Caco-2 (cell line): ENCODE data around the gene AXIN1. TPM values are rescaled to one million over a fixed set of nuclear protein-coding genes. Genes with fewer than 3 reads are reported as not detected.

ENCODE experiments used
- BruUV-seq: library from RNA; stranded (reverse); fragments of 400-500 nt; replicated peaks from 2 replicates; lab custom pipeline; 2021; lab: Mats Ljungman, UMichigan
- CTCF ChIA-PET: fragments of 300-600 bp; sonication (Branson Sonifier 250); formaldehyde crosslinking; loops from one replicate; lab custom pipeline; 2022; ENCODE audit warnings: antibody characterized with exemption; lab: Charles Lee
- POLR2A ChIA-PET: fragments of 300-600 bp; sonication (Branson Sonifier 250); formaldehyde crosslinking; loops from one replicate; lab custom pipeline; 2022; ENCODE audit warnings: antibody characterized with exemption; lab: Charles Lee
- DNase-seq, 2 experiments: peaks; one replicate each; pipeline versions ENCODE4 v3.0.0 to v3.0.0-alpha.2; 2020 to 2022
- H3K27me3 ChIP-seq: replicated peaks from 2 replicates; pipeline ENCODE4 v1.6.0; 2011; ENCODE audit warnings: low read length; ENCODE audit not compliant: control insufficient read depth, insufficient read depth
- H3K36me3 ChIP-seq: 2 replicates; pipeline ENCODE4 v1.5.1; 2011; ENCODE audit warnings: low read length; ENCODE audit not compliant: control insufficient read depth, insufficient read depth
- H3K4me1 ChIP-seq: fragments of 250-450 bp; sonication (Bioruptor Pico); 2 replicates; pipeline ENCODE4 v1.5.1; 2020; ENCODE audit warnings: mild to moderate bottlenecking
- H3K4me3 ChIP-seq: 2 replicates; pipeline ENCODE4 v1.5.1; 2011; ENCODE audit warnings: low read depth, mild to moderate bottlenecking, control low read depth, low read length
- H3K9me3 ChIP-seq: fragments of 250-450 bp; sonication (Bioruptor Pico); 2 replicates; pipeline ENCODE4 v1.5.1; 2020; ENCODE audit warnings: mild to moderate bottlenecking, moderate library complexity
- H3K27ac Mint-ChIP-seq: one replicate; pipeline ENCODE4 v1.8.0; 2022; ENCODE audit warnings: mixed read lengths; ENCODE audit not compliant: unreplicated experiment
- H3K27me3 Mint-ChIP-seq: one replicate; pipeline ENCODE4 v1.8.0; 2022; ENCODE audit warnings: mixed read lengths; ENCODE audit not compliant: insufficient read depth, unreplicated experiment
- H3K36me3 Mint-ChIP-seq: one replicate; pipeline ENCODE4 v1.8.0; 2022; ENCODE audit warnings: mild to moderate bottlenecking, mixed read lengths; ENCODE audit not compliant: insufficient read depth, unreplicated experiment
- H3K4me1 Mint-ChIP-seq: one replicate; pipeline ENCODE4 v1.8.0; 2022; ENCODE audit warnings: low read depth, mixed read lengths; ENCODE audit not compliant: unreplicated experiment
- H3K4me3 Mint-ChIP-seq: one replicate; pipeline ENCODE4 v1.8.0; 2022; ENCODE audit warnings: mild to moderate bottlenecking, moderate library complexity, mixed read lengths; ENCODE audit not compliant: unreplicated experiment
- H3K9me3 Mint-ChIP-seq: one replicate; pipeline ENCODE4 v1.8.0; 2022; ENCODE audit warnings: mixed read lengths; ENCODE audit not compliant: unreplicated experiment
- intact Hi-C: fragments of 100-400 bp; cut with micrococcal nuclease; formaldehyde crosslinking; loops from one replicate; pipeline ENCODE4 v1.10.0; 2022; ENCODE audit not compliant: unreplicated experiment
- total RNA-seq: library from RNA; stranded (reverse); gene quantifications from 2 replicates; pipeline ENCODE4 v1.2.3, GENCODE V29; 2022
- TF ChIP-seq, protein P1 (sequence below), 2 experiments: fragments of 200-600 bp in 1 of 2; IDR thresholded peaks; 1 replicate in 1 of 2; 2 replicates in 1 of 2; pipeline versions ENCODE4 v1.5.1 to v1.8.0; 2011 to 2022; ENCODE audit warnings: antibody characterized with exemption in 1 of 2, control low read depth in 1 of 2, inconsistent platforms in 1 of 2, low read depth in 1 of 2, low read length in 1 of 2, mild to moderate bottlenecking in 1 of 2, moderate library complexity in 1 of 2; ENCODE audit not compliant: insufficient read depth in 1 of 2, severe bottlenecking in 1 of 2, unreplicated experiment in 1 of 2

Gene AXIN1
- total RNA-seq, 1 experiment from 2014 or later, result 34.5 TPM

DNA sequence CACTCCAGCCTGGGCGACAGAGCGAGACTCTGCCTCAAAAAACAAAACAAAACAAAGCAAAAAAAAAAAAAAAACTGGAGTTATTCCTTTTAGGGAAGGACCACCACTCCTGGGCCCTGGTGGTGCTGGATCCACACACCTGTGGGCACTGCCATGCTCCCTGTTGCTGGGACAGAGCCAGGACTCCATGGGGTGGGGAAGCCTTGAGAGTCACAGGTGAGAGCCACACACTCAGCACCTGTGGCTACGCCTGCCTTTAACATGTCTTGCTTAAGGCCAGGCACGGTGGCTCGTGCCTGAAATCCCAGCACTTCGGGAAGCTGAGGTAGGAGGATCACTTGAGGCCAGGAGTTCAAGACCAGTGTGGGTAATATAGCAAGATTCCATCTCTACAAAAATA lies 51.3 kb downstream of the AXIN1 start:
- Histone ChIP-seq H3K4me3 (no peak overlapping the region), H3K4me1 (no peaks in the 10 kb centered on the region), H3K9me3 (no peaks in the 10 kb centered on the region), H3K27me3 (no peaks in the 10 kb centered on the region), H3K36me3 (no peaks in the 10 kb centered on the region; the same call in 1 of the 2 replicates)
- TF ChIP-seq, protein P1, sequence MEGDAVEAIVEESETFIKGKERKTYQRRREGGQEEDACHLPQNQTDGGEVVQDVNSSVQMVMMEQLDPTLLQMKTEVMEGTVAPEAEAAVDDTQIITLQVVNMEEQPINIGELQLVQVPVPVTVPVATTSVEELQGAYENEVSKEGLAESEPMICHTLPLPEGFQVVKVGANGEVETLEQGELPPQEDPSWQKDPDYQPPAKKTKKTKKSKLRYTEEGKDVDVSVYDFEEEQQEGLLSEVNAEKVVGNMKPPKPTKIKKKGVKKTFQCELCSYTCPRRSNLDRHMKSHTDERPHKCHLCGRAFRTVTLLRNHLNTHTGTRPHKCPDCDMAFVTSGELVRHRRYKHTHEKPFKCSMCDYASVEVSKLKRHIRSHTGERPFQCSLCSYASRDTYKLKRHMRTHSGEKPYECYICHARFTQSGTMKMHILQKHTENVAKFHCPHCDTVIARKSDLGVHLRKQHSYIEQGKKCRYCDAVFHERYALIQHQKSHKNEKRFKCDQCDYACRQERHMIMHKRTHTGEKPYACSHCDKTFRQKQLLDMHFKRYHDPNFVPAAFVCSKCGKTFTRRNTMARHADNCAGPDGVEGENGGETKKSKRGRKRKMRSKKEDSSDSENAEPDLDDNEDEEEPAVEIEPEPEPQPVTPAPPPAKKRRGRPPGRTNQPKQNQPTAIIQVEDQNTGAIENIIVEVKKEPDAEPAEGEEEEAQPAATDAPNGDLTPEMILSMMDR (IDR thresholded peaks at IDR 0.05; ENCODE audit: insufficient read depth in 1 of 2, low read depth in 1 of 2, low read length in 1 of 2, severe bottlenecking in 1 of 2, unreplicated experiment in 1 of 2), result no peak
- ChIA-PET CTCF (interaction anchor here (0.9 kb wide), 1 partner anchor 52 kb away, joined by 3 read pairs; no protein-coding TSS in a partner anchor), POLR2A (no interaction called here)
- peaks cover 26% of the 10 kb centered on the region for H3K36me3 Mint-ChIP-seq
- intact Hi-C loops, result no loop called here
- H3K4me1 Mint-ChIP-seq, result no peaks in the 10 kb centered on the region
- no peak for DNase-seq
- no peak overlapping the region for H3K27ac Mint-ChIP-seq
- no TSS peak for BruUV-seq
- H3K4me3 Mint-ChIP-seq, result no peak overlapping the region
- no peaks in the 10 kb centered on the region for H3K27me3 Mint-ChIP-seq
- H3K9me3 Mint-ChIP-seq, result no peaks in the 10 kb centered on the region

DNA sequence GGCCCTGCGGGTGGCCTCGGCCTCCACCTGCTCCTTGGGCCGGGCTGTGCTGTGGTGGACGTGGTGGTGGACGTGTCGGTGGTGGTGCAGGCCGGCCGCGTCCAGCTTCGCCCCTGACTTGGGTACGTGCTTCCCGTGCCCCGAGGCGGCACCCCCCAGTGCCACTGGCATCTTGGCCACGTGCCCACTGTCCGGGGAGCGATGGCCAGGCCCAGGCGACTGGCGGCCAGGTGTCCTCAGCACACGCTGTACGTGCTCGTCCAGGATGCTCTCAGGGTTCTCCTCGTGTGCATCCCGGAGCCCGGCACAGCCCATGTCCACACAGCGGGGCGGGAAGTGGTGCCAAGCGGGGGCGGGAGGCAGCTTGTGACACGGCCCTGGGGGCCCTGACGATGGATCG lies 54.7 kb downstream of the AXIN1 start:
- BruUV-seq, result no TSS peak
- H3K9me3 ChIP-seq, result no peaks in the 10 kb centered on the region
- no peak overlapping the region for H3K4me3 ChIP-seq
- no peaks in the 10 kb centered on the region for H3K27me3 Mint-ChIP-seq
- H3K4me3 Mint-ChIP-seq, result no peak overlapping the region
- peaks cover 25% of the 10 kb centered on the region for H3K36me3 Mint-ChIP-seq
- no peaks in the 10 kb centered on the region; the same call in 1 of the 2 replicates for H3K36me3 ChIP-seq
- POLR2A ChIA-PET, result no interaction called here
- H3K27me3 ChIP-seq, result no peaks in the 10 kb centered on the region
- no peaks in the 10 kb centered on the region for H3K9me3 Mint-ChIP-seq
- H3K27ac Mint-ChIP-seq, result no peak overlapping the region
- no peaks in the 10 kb centered on the region for H3K4me1 ChIP-seq
- CTCF ChIA-PET, result no interaction called here
- intact Hi-C loops, result no loop called here
- TF ChIP-seq, protein P1 (IDR thresholded peaks at IDR 0.05; ENCODE audit: insufficient read depth in 1 of 2, low read depth in 1 of 2, low read length in 1 of 2, severe bottlenecking in 1 of 2, unreplicated experiment in 1 of 2), result no peak
- H3K4me1 Mint-ChIP-seq, result no peaks in the 10 kb centered on the region
- no peak for DNase-seq

DNA sequence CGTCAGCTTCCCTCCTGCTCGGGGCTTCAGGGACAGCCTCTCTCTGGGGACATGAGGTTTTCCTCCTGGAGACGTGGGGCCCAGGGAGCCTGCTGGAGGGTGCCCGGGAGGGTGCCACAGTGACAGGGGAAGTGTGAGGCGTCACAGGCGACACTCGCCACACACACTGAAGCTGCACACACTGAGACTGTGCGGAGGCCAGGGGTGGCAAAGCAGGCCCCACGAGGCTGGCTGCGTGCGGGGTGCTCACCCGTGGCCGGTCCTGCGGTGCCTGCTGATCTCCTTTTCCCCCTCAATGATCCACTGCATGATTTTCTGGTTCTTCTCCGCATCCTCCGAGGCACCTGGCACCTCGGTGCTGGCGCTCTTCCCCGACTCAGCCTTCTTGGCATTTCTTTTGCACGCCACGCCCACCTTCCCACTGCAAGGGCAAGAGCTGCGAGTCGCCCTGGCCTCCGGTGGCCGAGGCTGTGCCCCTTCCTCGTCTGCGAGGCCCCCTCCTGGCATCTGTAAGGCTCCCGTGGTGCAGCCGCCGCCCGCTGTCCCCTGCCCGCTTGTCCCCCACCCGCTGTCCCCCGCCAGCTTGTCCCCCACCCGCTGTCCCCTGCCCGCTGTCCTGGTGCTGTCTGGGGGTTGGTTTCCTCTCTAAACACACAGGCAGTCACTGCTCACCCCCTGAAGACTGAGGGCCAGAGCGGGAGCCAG lies 55.6 kb downstream of the AXIN1 start:
- Mint-ChIP-seq H3K9me3 (no peaks in the 10 kb centered on the region), H3K27me3 (no peaks in the 10 kb centered on the region), H3K4me3 (no peak overlapping the region), H3K36me3 (peaks cover 31% of the 10 kb centered on the region), H3K4me1 (no peaks in the 10 kb centered on the region), H3K27ac (no peak overlapping the region)
- TF ChIP-seq, protein P1 (IDR thresholded peaks at IDR 0.05; ENCODE audit: insufficient read depth in 1 of 2, low read depth in 1 of 2, low read length in 1 of 2, severe bottlenecking in 1 of 2, unreplicated experiment in 1 of 2), result no peak
- no peaks in the 10 kb centered on the region for H3K4me1 ChIP-seq
- intact Hi-C loops, result no loop called here
- POLR2A ChIA-PET, result no interaction called here
- no peak overlapping the region for H3K4me3 ChIP-seq
- CTCF ChIA-PET, result no interaction called here
- no TSS peak for BruUV-seq
- H3K9me3 ChIP-seq, result no peaks in the 10 kb centered on the region
- no peaks in the 10 kb centered on the region for H3K36me3 ChIP-seq
- no peaks in the 10 kb centered on the region for H3K27me3 ChIP-seq
- DNase-seq, result no peak
